ENCODE data around the gene SORT1. TPM values are rescaled to one million over a fixed set of nuclear protein-coding genes. Genes with fewer than 3 reads are reported as not detected.

SORT1 gene
- total RNA-seq, 1 experiment from 2014 or later = 13.3 TPM

DNA sequence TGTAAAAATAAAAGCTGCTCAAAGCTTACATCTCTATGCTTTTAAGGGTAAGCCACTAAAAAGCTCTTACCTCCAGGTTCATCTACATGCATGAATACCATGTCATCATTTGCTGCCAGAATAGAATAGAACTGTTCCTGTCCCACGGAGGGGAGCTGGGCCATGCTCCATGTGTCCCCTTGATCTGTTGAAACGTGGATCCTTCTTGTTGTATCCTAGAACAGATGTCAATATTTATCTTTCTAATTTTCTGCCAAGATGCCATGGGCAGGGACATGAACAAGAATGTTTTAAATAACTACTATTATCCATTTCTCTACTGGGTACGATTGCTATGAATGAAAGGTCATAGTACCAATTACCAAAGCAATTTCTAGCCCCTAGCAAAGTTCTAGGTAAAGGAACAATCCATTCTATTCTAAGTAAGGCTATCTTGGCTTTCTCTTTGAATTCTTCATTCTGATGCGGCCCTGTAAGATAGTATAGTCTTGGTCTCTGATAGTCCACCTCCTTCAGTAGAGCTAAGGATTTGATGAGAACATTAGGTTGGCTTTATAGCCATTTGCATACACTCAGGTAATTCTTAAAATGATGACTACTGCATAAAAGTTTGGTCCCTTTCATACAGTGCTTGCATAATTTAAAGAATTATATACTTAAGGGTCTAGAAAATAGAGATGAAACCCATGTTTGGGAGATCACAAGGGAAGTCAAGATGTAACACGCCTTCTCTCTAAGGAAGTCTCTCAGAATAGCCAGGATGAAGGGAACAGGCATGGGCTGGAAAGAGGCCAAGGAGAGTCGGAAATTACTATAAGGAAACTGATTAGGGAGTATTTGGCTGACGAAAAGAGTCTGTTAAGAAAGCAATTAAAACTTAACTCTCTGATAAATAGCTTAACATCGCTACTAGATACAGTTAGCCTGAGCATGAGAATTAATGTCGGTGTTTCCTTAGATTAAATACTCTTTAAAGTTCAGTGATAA, 55.5 kb downstream of the SORT1 start:
- Mint-ChIP-seq H3K27me3 (ENCODE audit: insufficient read depth, unreplicated experiment) (no peaks in the 10 kb centered on the region), H3K36me3 (ENCODE audit: insufficient read depth, unreplicated experiment) (peaks cover 31% of the 10 kb centered on the region), H3K27ac (ENCODE audit: low read depth, unreplicated experiment) (no peak overlapping the region), H3K9me3 (ENCODE audit: unreplicated experiment) (no peaks in the 10 kb centered on the region), H3K4me1 (ENCODE audit: insufficient read depth, unreplicated experiment) (no peaks in the 10 kb centered on the region), H3K4me3 (ENCODE audit: unreplicated experiment) (no peak overlapping the region)
- CTCF ChIA-PET = interaction anchor here (0.6 kb wide), 1 partner anchor 89 kb away, joined by 3 read pairs; no protein-coding TSS in a partner anchor
- DNase-seq (ENCODE audit: unreplicated experiment) = no peak
- intact Hi-C loops (cut with micrococcal nuclease) = no loop called here
- BruUV-seq (replicated peaks) = no TSS peak
- TF ChIP-seq, protein P1, sequence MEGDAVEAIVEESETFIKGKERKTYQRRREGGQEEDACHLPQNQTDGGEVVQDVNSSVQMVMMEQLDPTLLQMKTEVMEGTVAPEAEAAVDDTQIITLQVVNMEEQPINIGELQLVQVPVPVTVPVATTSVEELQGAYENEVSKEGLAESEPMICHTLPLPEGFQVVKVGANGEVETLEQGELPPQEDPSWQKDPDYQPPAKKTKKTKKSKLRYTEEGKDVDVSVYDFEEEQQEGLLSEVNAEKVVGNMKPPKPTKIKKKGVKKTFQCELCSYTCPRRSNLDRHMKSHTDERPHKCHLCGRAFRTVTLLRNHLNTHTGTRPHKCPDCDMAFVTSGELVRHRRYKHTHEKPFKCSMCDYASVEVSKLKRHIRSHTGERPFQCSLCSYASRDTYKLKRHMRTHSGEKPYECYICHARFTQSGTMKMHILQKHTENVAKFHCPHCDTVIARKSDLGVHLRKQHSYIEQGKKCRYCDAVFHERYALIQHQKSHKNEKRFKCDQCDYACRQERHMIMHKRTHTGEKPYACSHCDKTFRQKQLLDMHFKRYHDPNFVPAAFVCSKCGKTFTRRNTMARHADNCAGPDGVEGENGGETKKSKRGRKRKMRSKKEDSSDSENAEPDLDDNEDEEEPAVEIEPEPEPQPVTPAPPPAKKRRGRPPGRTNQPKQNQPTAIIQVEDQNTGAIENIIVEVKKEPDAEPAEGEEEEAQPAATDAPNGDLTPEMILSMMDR (IDR thresholded peaks at IDR 0.05; ENCODE audit: unreplicated experiment) = no peak
- POLR2A ChIA-PET = interaction anchor here (0.8 kb wide), 1 partner anchor 36 kb away, joined by 4 read pairs; no protein-coding TSS in a partner anchor

DNA sequence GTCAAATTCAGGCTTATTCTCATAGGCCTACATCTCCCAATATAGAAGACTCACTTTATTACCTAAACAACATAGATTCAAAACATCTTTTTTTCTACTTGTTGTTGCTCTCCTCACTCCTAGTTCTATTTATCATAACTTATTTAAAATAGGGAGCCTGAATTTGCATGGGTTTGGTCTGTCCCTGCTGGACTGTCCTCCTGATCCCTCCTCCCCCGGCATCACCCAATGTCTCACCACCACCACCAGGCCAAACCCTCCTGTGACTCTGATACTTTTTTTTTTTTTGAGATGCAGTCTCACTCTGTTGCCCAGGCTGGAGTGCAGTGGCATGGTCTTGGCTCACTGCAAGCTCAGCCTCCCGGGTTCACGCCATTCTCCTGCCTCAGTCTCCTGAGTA, 59.1 kb downstream of the SORT1 start:
- no peak overlapping the region for H3K4me3 Mint-ChIP-seq (ENCODE audit: unreplicated experiment)
- no peaks in the 10 kb centered on the region for H3K4me1 Mint-ChIP-seq (ENCODE audit: insufficient read depth, unreplicated experiment)
- no peaks in the 10 kb centered on the region for H3K9me3 Mint-ChIP-seq (ENCODE audit: unreplicated experiment)
- no peaks in the 10 kb centered on the region for H3K27me3 Mint-ChIP-seq (ENCODE audit: insufficient read depth, unreplicated experiment)
- peaks cover 39% of the 10 kb centered on the region for H3K36me3 Mint-ChIP-seq (ENCODE audit: insufficient read depth, unreplicated experiment)
- ChIA-PET POLR2A (interaction anchor here (0.8 kb wide), 1 partner anchor 34 kb away, joined by 4 read pairs; no protein-coding TSS in a partner anchor), CTCF (interaction anchor here (1.0 kb wide), 1 partner anchor 15 kb away, joined by 3 read pairs; no protein-coding TSS in a partner anchor)
- BruUV-seq (replicated peaks) = no TSS peak
- DNase-seq (ENCODE audit: unreplicated experiment) = no peak
- intact Hi-C loops (cut with micrococcal nuclease) = no loop called here
- TF ChIP-seq, protein P1 (IDR thresholded peaks at IDR 0.05; ENCODE audit: unreplicated experiment) = no peak
- H3K27ac Mint-ChIP-seq (ENCODE audit: low read depth, unreplicated experiment) = no peak overlapping the region

DNA sequence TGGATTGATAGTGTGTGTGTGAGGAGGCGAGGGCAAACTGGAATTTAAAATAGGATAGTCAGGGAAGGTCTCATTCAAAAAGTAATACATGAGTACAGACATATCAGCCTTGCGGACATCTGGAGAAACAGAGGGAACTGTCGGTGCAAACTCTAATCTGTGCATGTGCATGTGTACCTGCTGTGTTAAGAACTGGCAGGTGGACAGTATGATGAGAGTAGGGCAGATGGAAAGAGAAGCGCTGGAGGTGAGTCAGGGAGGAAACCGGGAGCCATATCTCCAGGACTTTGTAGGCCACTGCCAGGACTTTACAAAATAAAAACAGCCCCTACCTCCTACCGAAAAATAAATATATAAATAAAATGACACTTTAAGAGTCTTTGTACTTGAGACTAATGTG, 59.6 kb downstream of the SORT1 start:
- Mint-ChIP-seq H3K9me3 (ENCODE audit: unreplicated experiment) (no peaks in the 10 kb centered on the region), H3K27ac (ENCODE audit: low read depth, unreplicated experiment) (no peak overlapping the region), H3K27me3 (ENCODE audit: insufficient read depth, unreplicated experiment) (no peaks in the 10 kb centered on the region), H3K4me1 (ENCODE audit: insufficient read depth, unreplicated experiment) (no peaks in the 10 kb centered on the region), H3K36me3 (ENCODE audit: insufficient read depth, unreplicated experiment) (peaks cover 41% of the 10 kb centered on the region), H3K4me3 (ENCODE audit: unreplicated experiment) (no peak overlapping the region)
- TF ChIP-seq, protein P1 (IDR thresholded peaks at IDR 0.05; ENCODE audit: unreplicated experiment) = no peak
- ChIA-PET CTCF (no interaction called here), POLR2A (no interaction called here)
- intact Hi-C loops (cut with micrococcal nuclease) = no loop called here
- DNase-seq (ENCODE audit: unreplicated experiment) = no peak
- BruUV-seq (replicated peaks) = no TSS peak

DNA sequence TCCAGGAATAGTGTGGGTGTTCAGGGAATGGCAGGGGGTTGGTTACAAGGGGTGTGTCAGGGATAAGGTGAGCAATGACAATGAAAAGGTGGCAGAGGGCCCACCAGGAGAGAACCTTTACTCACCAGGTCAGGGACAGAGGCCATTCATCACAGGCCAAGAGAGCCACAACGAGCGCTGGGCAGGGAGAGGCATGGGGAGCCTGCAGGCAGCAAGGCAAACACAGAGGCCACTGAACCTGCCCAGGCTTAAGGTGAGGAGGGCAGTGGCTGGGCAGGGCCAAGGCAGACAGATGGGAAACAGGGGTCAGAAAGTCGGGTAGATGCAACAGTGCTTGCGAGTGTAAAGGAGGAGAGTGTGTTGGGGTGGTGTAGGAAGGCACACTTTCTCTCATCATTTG, 62.6 kb downstream of the SORT1 start:
- Mint-ChIP-seq H3K36me3 (ENCODE audit: insufficient read depth, unreplicated experiment) (peaks cover 49% of the 10 kb centered on the region), H3K4me3 (ENCODE audit: unreplicated experiment) (no peak overlapping the region), H3K9me3 (ENCODE audit: unreplicated experiment) (peaks cover 12% of the 10 kb centered on the region), H3K27me3 (ENCODE audit: insufficient read depth, unreplicated experiment) (no peaks in the 10 kb centered on the region), H3K27ac (ENCODE audit: low read depth, unreplicated experiment) (no peak overlapping the region), H3K4me1 (ENCODE audit: insufficient read depth, unreplicated experiment) (no peaks in the 10 kb centered on the region)
- no TSS peak for BruUV-seq (replicated peaks)
- intact Hi-C loops (cut with micrococcal nuclease) = no loop called here
- TF ChIP-seq, protein P1 (IDR thresholded peaks at IDR 0.05; ENCODE audit: unreplicated experiment) = no peak
- POLR2A ChIA-PET = interaction anchor here (0.7 kb wide), 1 partner anchor 14 kb away, joined by 3 read pairs; no protein-coding TSS in a partner anchor
- CTCF ChIA-PET = no interaction called here
- DNase-seq (ENCODE audit: unreplicated experiment) = no peak
